Embryonic facial prominence (tissue), 1 donor: ENCODE results near the gene AMOT.

ENCODE experiments used
- DNase-seq: peaks from one replicate; pipeline ENCODE4 v3.0.0-alpha.2; 2016; ENCODE audit errors: extremely low spot score

Gene AMOT

GRCh38 chrX:112799425-112799824 is 41.2 kb downstream of the AMOT start:
- no peak for DNase-seq

GRCh38 chrX:112798736-112799135 is 41.9 kb downstream of the AMOT start:
- no peak for DNase-seq

- no peak for DNase-seq
Observed at GRCh38 chrX:112789931-112790330, 50.7 kb downstream of the AMOT start.

GRCh38 chrX:112786076-112786475 is 54.6 kb downstream of the AMOT start:
- DNase-seq: no peak

GRCh38 chrX:112785344-112785743 is 55.3 kb downstream of the AMOT start:
- DNase-seq: no peak

- DNase-seq: no peak
Observed at GRCh38 chrX:112784692-112785091, 55.9 kb downstream of the AMOT start.

- no peak for DNase-seq
Observed at GRCh38 chrX:112779139-112779538, 61.5 kb downstream of the AMOT start.

GRCh38 chrX:112774651-112775293 is 65.9 kb downstream of the AMOT start:
- no peak for DNase-seq

- DNase-seq: no peak
Observed at GRCh38 chrX:112774142-112774541, 66.5 kb downstream of the AMOT start.

GRCh38 chrX:112769034-112769433 is 71.6 kb downstream of the AMOT start:
- no peak for DNase-seq

GRCh38 chrX:112768563-112768962 is 72.1 kb downstream of the AMOT start:
- no peak for DNase-seq

- no peak for DNase-seq
Observed at GRCh38 chrX:112766774-112767173, 73.9 kb downstream of the AMOT start.

GRCh38 chrX:112761242-112762207 is 79.1 kb downstream of the AMOT start:
- DNase-seq: no peak

- DNase-seq: no peak
Observed at GRCh38 chrX:112760697-112761096, 79.9 kb downstream of the AMOT start.

GRCh38 chrX:112759966-112760365 is 80.7 kb downstream of the AMOT start:
- DNase-seq: no peak

GRCh38 chrX:112759512-112759911 is 81.1 kb downstream of the AMOT start:
- DNase-seq: no peak

- no peak for DNase-seq
Observed at GRCh38 chrX:112757946-112758345, 82.7 kb downstream of the AMOT start.

- DNase-seq: no peak
Observed at GRCh38 chrX:112753116-112753515, 87.5 kb downstream of the AMOT start.

- no peak for DNase-seq
Observed at GRCh38 chrX:112751076-112751475, 89.6 kb downstream of the AMOT start.

- DNase-seq: no peak
Observed at GRCh38 chrX:112746812-112747595, 93.6 kb downstream of the AMOT start.

- no peak for DNase-seq
Observed at GRCh38 chrX:112738347-112739033, 102.1 kb downstream of the AMOT start.

- no peak for DNase-seq
Observed at GRCh38 chrX:112736310-112736709, 104.3 kb downstream of the AMOT start.
